Measurements from ENCODE around the gene HAT1. TPM values are rescaled to one million over a fixed set of nuclear protein-coding genes. Genes with fewer than 3 reads are reported as not detected.

HAT1 gene
- total and polyA plus RNA-seq, 10 of the 15 experiments (the other 5 are each of a cell fraction or from before 2014, with no cell fraction given) = 60.0 to 225 (median 130) TPM

GRCh38 chr2:171999604-172000469 is 77.6 kb downstream of the HAT1 start, which contains the start of gene METAP1D (continued):
- no peak for TF ChIP-seq EP300 (IDR thresholded peaks at IDR 0.05; ENCODE audit: borderline replicate concordance in 1 of 2, control insufficient read depth in 1 of 2, low read depth in 2 of 2, low read length in 2 of 2)
- no peak for TF ChIP-seq SREBF1 (IDR thresholded peaks at IDR 0.05; ENCODE audit: low read length)
- TF ChIP-seq CTCF (IDR thresholded peaks at IDR 0.05 in 2 of 3, conservative IDR thresholded peaks at IDR 0.05 in 1 of 3; ENCODE audit: control insufficient read depth in 2 of 3, extremely low read depth in 1 of 3, insufficient read depth in 1 of 3, low read depth in 3 of 3, low read length in 3 of 3) = no peak
- no peak for TF ChIP-seq NFYA (IDR thresholded peaks at IDR 0.05; ENCODE audit: borderline replicate concordance, low read depth, low read length)
- TF ChIP-seq NFIC (IDR thresholded peaks at IDR 0.05; ENCODE audit: low read depth, low read length) = peak; percentile 52; the same call in 1 of the 2 replicates
- no peak for TF ChIP-seq BCL3 (IDR thresholded peaks at IDR 0.05; ENCODE audit: borderline replicate concordance, insufficient read depth, low read depth, low read length, poor library complexity, severe bottlenecking)
- TF ChIP-seq SREBF2 (IDR thresholded peaks at IDR 0.05; ENCODE audit: low read length) = no peak
- 0 out of 2 replicates have a peak, but pooled peaks have one; percentile 21 for TF ChIP-seq CREB1 (IDR thresholded peaks at IDR 0.05; ENCODE audit: low read depth)
- peak; percentile 86 for TF ChIP-seq SMAD5 (IDR thresholded peaks at IDR 0.05; ENCODE audit: low read depth)
- TF ChIP-seq SPI1 (IDR thresholded peaks at IDR 0.05; ENCODE audit: borderline replicate concordance, insufficient read depth, low read depth, low read length) = no peak
- no peak for TF ChIP-seq ZZZ3 (IDR thresholded peaks at IDR 0.05; ENCODE audit: control insufficient read depth, insufficient read length, low read depth)
- TF ChIP-seq PAX5 (IDR thresholded peaks at IDR 0.05; ENCODE audit: borderline replicate concordance, low read depth, low read length) = no peak
- TF ChIP-seq SKIL (IDR thresholded peaks at IDR 0.05; ENCODE audit: low read depth, poor library complexity, severe bottlenecking) = no peak
- no peak for TF ChIP-seq REST (IDR thresholded peaks at IDR 0.05; ENCODE audit: low read depth, low read length)
- TF ChIP-seq SP1 (IDR thresholded peaks at IDR 0.05; ENCODE audit: low read depth, low read length) = no peak
- peak; percentile 35; the same call in 1 of the 2 replicates for TF ChIP-seq STAT1 (conservative IDR thresholded peaks at IDR 0.05)
- TF ChIP-seq EGR1 (IDR thresholded peaks at IDR 0.05; ENCODE audit: borderline replicate concordance in 1 of 2, low read depth in 2 of 2, low read length in 2 of 2) = 0 out of 3 replicates have a peak, but pooled peaks of 1 of the 2 experiments have one; percentile 53
- no peak for TF ChIP-seq RCOR1 (conservative IDR thresholded peaks at IDR 0.05; ENCODE audit: low read depth, low read length)
- no peak for TF ChIP-seq RFX5 (IDR thresholded peaks at IDR 0.05; ENCODE audit: low read depth, low read length)
